H1 (cell line): ENCODE data around the gene IFITM10. TPM values are rescaled to one million over a fixed set of nuclear protein-coding genes. Genes with fewer than 3 reads are reported as not detected.

Source experiments
- CTCF ChIA-PET: fragments of 300-600 bp; sonication (Branson Sonifier 250); formaldehyde crosslinking; loops from one replicate; lab custom pipeline; 2021; ENCODE audit not compliant: partially characterized antibody; lab: Charles Lee
- POLR2A ChIA-PET: fragments of 300-600 bp; sonication (Branson Sonifier 250); formaldehyde crosslinking; loops from one replicate; lab custom pipeline; 2021; ENCODE audit warnings: inconsistent platforms; ENCODE audit not compliant: partially characterized antibody; lab: Charles Lee
- DNase-seq, 2 experiments: peaks; one replicate each; pipeline versions ENCODE4 v3.0.0 to v3.0.0-alpha.2; 2010 to 2022; ENCODE audit warnings: low spot score in 2 of 2, low read depth in 1 of 2, mixed read lengths in 1 of 2
- FAIRE-seq: peaks from 2 replicates; lab custom pipeline; 2011; peaks lifted over from hg19 to GRCh38; lab: Jason Lieb, UNC
- H2AFZ ChIP-seq: 2 replicates; pipeline ENCODE4 v1.8.1; 2012; ENCODE audit warnings: low read length, inconsistent platforms
- H2AK5ac ChIP-seq: 2 replicates; pipeline ENCODE4 v1.6.1; 2013; ENCODE audit warnings: low read depth, low read length
- H2BK120ac ChIP-seq: replicated peaks from 2 replicates; pipeline ENCODE3; 2013; ENCODE audit warnings: low read depth, low read length, inconsistent platforms
- H2BK12ac ChIP-seq: 2 replicates; pipeline ENCODE4 v1.6.1; 2013; ENCODE audit warnings: low read depth, low read length
- H2BK15ac ChIP-seq: 2 replicates; pipeline ENCODE4 v1.6.1; 2013; ENCODE audit warnings: low read length
- H2BK20ac ChIP-seq: 2 replicates; pipeline ENCODE4 v1.6.1; 2013; ENCODE audit warnings: low read length
- H2BK5ac ChIP-seq: 2 replicates; pipeline ENCODE4 v1.6.1; 2013; ENCODE audit warnings: low read depth, low read length
- H3K14ac ChIP-seq: 2 replicates; pipeline ENCODE4 v1.6.1; 2013; ENCODE audit warnings: inconsistent platforms; ENCODE audit not compliant: insufficient read length
- H3K18ac ChIP-seq: 2 replicates; pipeline ENCODE4 v1.6.1; 2013; ENCODE audit warnings: low read length; ENCODE audit errors: extremely low read depth
- H3K23ac ChIP-seq: 2 replicates; pipeline ENCODE4 v1.6.1; 2013; ENCODE audit warnings: inconsistent platforms; ENCODE audit not compliant: insufficient read length
- H3K23me2 ChIP-seq: 2 replicates; pipeline ENCODE4 v1.6.1; 2013; ENCODE audit warnings: low read depth, low read length
- H3K27ac ChIP-seq: 2 replicates; pipeline ENCODE4 v1.6.1; 2011; ENCODE audit warnings: low read depth, low read length, inconsistent platforms
- H3K27me3 ChIP-seq, 4 experiments: replicated peaks in 1 of 4; 1 replicate in 1 of 4; 2 replicates in 3 of 4; pipeline versions ENCODE4 v1.6.1 to v1.8.1; 2011 to 2013; ENCODE audit warnings: low read length in 3 of 4, mild to moderate bottlenecking in 3 of 4, inconsistent platforms in 2 of 4, mixed read lengths in 2 of 4, moderate library complexity in 1 of 4; ENCODE audit not compliant: control insufficient read depth in 3 of 4, insufficient read depth in 3 of 4; ENCODE audit errors: extremely low read depth in 1 of 4
- H3K36me3 ChIP-seq, 4 experiments: 2 replicates each; pipeline versions ENCODE4 v1.6.1 to v1.8.1; 2011 to 2013; ENCODE audit warnings: mild to moderate bottlenecking in 4 of 4, low read length in 3 of 4, moderate library complexity in 2 of 4, control low read depth in 1 of 4, inconsistent platforms in 1 of 4; ENCODE audit not compliant: insufficient read depth in 4 of 4, control insufficient read depth in 2 of 4
- H3K4ac ChIP-seq: replicated peaks from 2 replicates; pipeline ENCODE3; 2013; ENCODE audit warnings: low read length, low read depth, mixed read lengths, inconsistent platforms; ENCODE audit not compliant: insufficient read length
- H3K4me1 ChIP-seq, 4 experiments: replicated peaks in 1 of 4; 1 replicate in 1 of 4; 2 replicates in 3 of 4; pipeline versions ENCODE4 v1.6.1 to v1.8.1; 2011 to 2013; ENCODE audit warnings: low read length in 3 of 4, inconsistent platforms in 2 of 4, mixed read lengths in 1 of 4; ENCODE audit not compliant: insufficient read depth in 4 of 4, control insufficient read depth in 3 of 4
- H3K4me2 ChIP-seq, 2 experiments: 2 replicates each; pipeline versions ENCODE4 v1.6.1 to v1.8.1; 2011 to 2013; ENCODE audit warnings: low read depth in 2 of 2, low read length in 2 of 2, control low read depth in 1 of 2, inconsistent platforms in 1 of 2, mild to moderate bottlenecking in 1 of 2; ENCODE audit not compliant: insufficient read depth in 1 of 2
- H3K4me3 ChIP-seq, 4 experiments: fragments of 200-600, 300-600 bp in 1 of 4; sonication (generic), shearing (Covaris generic), sonication (Bioruptor Twin) in 1 of 4; 2 replicates each; pipeline versions ENCODE4 v1.5.1 to v1.8.1; 2011 to 2016; ENCODE audit warnings: low read length in 4 of 4, low read depth in 3 of 4, control low read depth in 2 of 4, inconsistent platforms in 2 of 4, mild to moderate bottlenecking in 2 of 4, mixed read lengths in 1 of 4, moderate library complexity in 1 of 4; ENCODE audit not compliant: insufficient read depth in 2 of 4; ENCODE audit errors: extremely low read depth in 1 of 4
- H3K56ac ChIP-seq: replicated peaks from 2 replicates; pipeline ENCODE3; 2013; ENCODE audit warnings: low read depth, mild to moderate bottlenecking, mixed read lengths, low read length, inconsistent platforms; ENCODE audit not compliant: insufficient read length
- H3K79me1 ChIP-seq: 2 replicates; pipeline ENCODE4 v1.6.1; 2013; ENCODE audit warnings: low read depth, low read length, control low read depth
- H3K79me2 ChIP-seq, 2 experiments: 2 replicates each; pipeline versions ENCODE4 v1.6.1 to v1.8.1; 2012 to 2013; ENCODE audit warnings: low read length in 2 of 2, mild to moderate bottlenecking in 2 of 2, inconsistent platforms in 1 of 2; ENCODE audit not compliant: insufficient read depth in 2 of 2, control insufficient read depth in 1 of 2
- H3K9ac ChIP-seq, 4 experiments: replicated peaks in 1 of 4; 1 replicate in 1 of 4; 2 replicates in 3 of 4; pipeline versions ENCODE4 v1.6.1 to v1.8.1; 2011 to 2013; ENCODE audit warnings: low read depth in 3 of 4, low read length in 3 of 4, control low read depth in 2 of 4, mild to moderate bottlenecking in 2 of 4, moderate library complexity in 2 of 4, inconsistent platforms in 1 of 4; ENCODE audit errors: extremely low read depth in 1 of 4
- H3K9me3 ChIP-seq, 2 experiments: 2 replicates each; pipeline versions ENCODE4 v1.6.1 to v1.8.1; 2012 to 2013; ENCODE audit warnings: mild to moderate bottlenecking in 2 of 2, moderate library complexity in 2 of 2, control low read depth in 1 of 2, inconsistent platforms in 1 of 2, low read depth in 1 of 2, low read length in 1 of 2, mixed read lengths in 1 of 2; ENCODE audit not compliant: insufficient read depth in 2 of 2
- H4K20me1 ChIP-seq, 2 experiments: replicated peaks in 1 of 2; 2 replicates each; pipeline versions ENCODE3 to v1.8.1; 2011 to 2013; ENCODE audit warnings: inconsistent platforms in 2 of 2, low read length in 2 of 2, mild to moderate bottlenecking in 1 of 2; ENCODE audit not compliant: insufficient read depth in 2 of 2, control insufficient read depth in 1 of 2
- H4K5ac ChIP-seq: 2 replicates; pipeline ENCODE4 v1.6.1; 2013; ENCODE audit warnings: low read length, low read depth, mixed read lengths, inconsistent platforms; ENCODE audit not compliant: insufficient read length
- H4K8ac ChIP-seq: 2 replicates; pipeline ENCODE4 v1.8.0; 2013; ENCODE audit warnings: mild to moderate bottlenecking, moderate library complexity, low read length, inconsistent platforms; ENCODE audit not compliant: insufficient read depth; ENCODE audit errors: extremely low read depth
- H4K91ac ChIP-seq: replicated peaks from 2 replicates; pipeline ENCODE3; 2013; ENCODE audit warnings: low read length, mixed read lengths, inconsistent platforms; ENCODE audit not compliant: insufficient read length
- BACH1 ChIP-seq: IDR thresholded peaks from 2 replicates; pipeline ENCODE4 v1.6.1; 2012; ENCODE audit warnings: low read length, improper control_type of control experiment
- CBX8 ChIP-seq: fragments of 300-800, 300-1000 bp; sonication (generic); IDR thresholded peaks from 2 replicates; pipeline ENCODE4 v1.7.1; 2016; ENCODE audit warnings: low read depth, low read length, borderline replicate concordance
- CHD1 ChIP-seq: IDR thresholded peaks from 2 replicates; pipeline ENCODE4 v1.6.1; 2012; ENCODE audit warnings: low read depth, low read length, improper control_type of control experiment
- EGR1 ChIP-seq: IDR thresholded peaks from 2 replicates; pipeline ENCODE4 v1.6.1; 2011; ENCODE audit warnings: low read depth, low read length, borderline replicate concordance
- GTF2F1 ChIP-seq: IDR thresholded peaks from 2 replicates; pipeline ENCODE4 v1.6.1; 2012; ENCODE audit warnings: low read depth, low read length, improper control_type of control experiment, borderline replicate concordance
- KDM1A ChIP-seq: fragments of 200-600, 300-600 bp; sonication (generic); IDR thresholded peaks from 2 replicates; pipeline ENCODE4 v1.7.1; 2016; ENCODE audit warnings: mild to moderate bottlenecking, low read length, borderline replicate concordance
- POLR2A ChIP-seq, 2 experiments: IDR thresholded peaks; 1 replicate in 1 of 2; 2 replicates in 1 of 2; pipeline ENCODE4 v1.6.1; 2011; ENCODE audit warnings: low read depth in 2 of 2, low read length in 2 of 2, mild to moderate bottlenecking in 2 of 2; ENCODE audit errors: control extremely low read depth in 1 of 2
- RBBP5 ChIP-seq: IDR thresholded peaks from 2 replicates; pipeline ENCODE4 v1.7.1; 2012; ENCODE audit warnings: low read depth, mild to moderate bottlenecking, inconsistent platforms, low read length, moderate library complexity, borderline replicate concordance
- SAP30 ChIP-seq: fragments of 300-600 bp; sonication (generic); IDR thresholded peaks from 2 replicates; pipeline ENCODE4 v1.7.1; 2012; ENCODE audit warnings: low read length, moderate library complexity, mild to moderate bottlenecking, inconsistent platforms; ENCODE audit not compliant: insufficient read depth, insufficient replicate concordance
- SP4 ChIP-seq: IDR thresholded peaks from 2 replicates; pipeline ENCODE4 v1.6.1; 2012; ENCODE audit warnings: low read length, inconsistent platforms
- TAF7 ChIP-seq: optimal IDR thresholded peaks from 2 replicates; pipeline ENCODE3; 2011; ENCODE audit warnings: low read depth, mild to moderate bottlenecking, inconsistent platforms, low read length, moderate library complexity, borderline replicate concordance
- YY1 ChIP-seq: IDR thresholded peaks from 2 replicates; pipeline ENCODE4 v1.6.1; 2011; ENCODE audit warnings: low read depth, mild to moderate bottlenecking, low read length
- WGBS, 2 experiments: shearing (Covaris generic) in 1 of 2; methylation state at CpG; one replicate each; pipeline versions ENCODE4 v1.1.6 to v1.1.7; 2013 to 2015; ENCODE audit warnings: low lambda C conversion rate in 2 of 2, mixed read lengths in 2 of 2, inconsistent platforms in 1 of 2, low coverage in 1 of 2, missing lambda C conversion rate in 1 of 2; ENCODE audit not compliant: insufficient replicate concordance in 2 of 2, insufficient coverage in 1 of 2, insufficient read length in 1 of 2; ENCODE audit errors: extremely low coverage in 1 of 2, missing lambda C conversion rate in 1 of 2; 5-methylcytosine and 5-hydroxymethylcytosine counted together
- polyA plus RNA-seq, 7 experiments: library from polyadenylated mRNA; depleted of rRNA in 3 of 7; stranded (reverse) in 5 of 7; unstranded in 2 of 7; fragments of >200 nt in 5 of 7; fragments of 200-250 nt in 2 of 7; gene quantifications; 1 replicate in 5 of 7; 2 replicates in 1 of 7; 4 replicates in 1 of 7; pipeline versions ENCODE4 v1.2.1 to v1.2.3, GENCODE V29; 2011 to 2013; ENCODE audit warnings: missing spikeins in 2 of 7, mixed read lengths in 2 of 7
- total RNA-seq: library from RNA; stranded (reverse); fragmentation: NEBNext Ultra II Directional; extraction: Animal tissue kit (Norgen Biotek cat#: 25700); gene quantifications from 2 replicates; pipeline ENCODE4 v1.2.1, GENCODE V29; 2021

IFITM10 gene
- total and polyA plus RNA-seq, 2 of the 8 experiments (the other 6 are each of a cell fraction or from before 2014, with no cell fraction given) = 0.08 to 0.22 TPM

DNA sequence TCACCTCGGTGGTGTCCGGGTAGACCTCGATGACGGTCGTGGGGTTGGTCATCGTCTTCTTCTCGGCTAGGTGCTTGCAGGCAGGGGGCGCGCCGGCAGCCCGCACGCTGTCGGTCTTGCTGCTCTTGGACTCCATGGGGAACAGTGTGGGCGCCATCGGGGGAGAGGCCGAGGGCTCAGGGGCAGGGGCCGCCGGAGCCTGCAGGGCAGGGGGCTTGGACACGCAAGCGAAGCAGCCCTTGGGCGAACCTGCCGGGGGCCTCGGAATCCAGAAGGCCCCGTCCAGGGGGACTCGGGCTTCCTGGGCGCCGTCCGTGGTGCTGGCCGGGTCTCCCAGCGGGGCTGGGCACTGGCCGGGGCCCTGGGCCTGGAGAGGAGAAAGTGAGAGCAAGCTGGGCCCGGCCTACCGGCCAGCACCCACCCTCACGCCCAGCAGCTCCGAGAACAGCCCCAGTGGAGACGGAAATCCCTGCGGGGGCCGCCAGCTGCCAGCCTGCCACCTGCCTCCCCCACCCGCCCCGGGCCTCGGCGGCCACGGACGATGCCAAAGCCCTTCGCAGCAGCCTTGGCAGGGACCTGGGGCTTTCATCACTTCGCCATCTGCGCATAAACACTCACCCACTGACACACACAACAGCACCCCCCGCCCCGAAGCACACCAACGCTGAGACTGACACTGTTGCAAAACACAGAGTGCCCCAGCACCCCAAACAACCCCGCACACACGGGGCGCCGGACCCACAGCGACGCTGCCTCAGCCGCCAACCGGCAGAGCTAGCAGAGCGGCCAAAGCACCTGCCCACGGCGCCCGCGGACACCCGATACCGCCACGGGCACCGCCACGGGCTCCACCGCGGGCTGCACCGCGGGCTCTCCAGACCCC lies 2.4 kb downstream of the IFITM10 start:
- Histone ChIP-seq H3K79me2 (no peaks in the 10 kb centered on the region), H3K27me3 (peaks cover 12 to 32% (median 27%) of the 10 kb centered on the region in 4 experiments; a peak in 6 of 7 replicates), H3K23me2 (peaks cover 15% of the 10 kb centered on the region), H2BK15ac (no peak overlapping the region), H3K9ac (no peak overlapping the region), H4K5ac (no peak overlapping the region), H3K4me1 (peaks cover 0 to 12% (median 4%) of the 10 kb centered on the region in 4 experiments; a peak in 5 of 7 replicates), H3K36me3 (peaks cover 0 to 3% (median 0%) of the 10 kb centered on the region in 4 experiments; a peak in 2 of 8 replicates), H2AFZ (no peak overlapping the region), H2BK12ac (no peak overlapping the region), H2BK20ac (no peak overlapping the region), H2BK5ac (no peak overlapping the region), H3K9me3 (peaks cover 0 to 5% of the 10 kb centered on the region in 2 experiments; a peak in 1 of 4 replicates), H4K20me1 (peaks cover 5 to 15% of the 10 kb centered on the region in 2 experiments), H3K23ac (no peak overlapping the region), H3K4ac (no peak overlapping the region), H2BK120ac (no peak overlapping the region), H4K91ac (no peak overlapping the region), H3K14ac (no peak overlapping the region), H3K18ac (no peak overlapping the region), H3K56ac (no peak overlapping the region), H2AK5ac (no peak overlapping the region), H3K4me3 (peak overlapping the region; percentile 33 to 65 (median 40); a peak in 4 of 8 replicates), H3K79me1 (no peaks in the 10 kb centered on the region), H3K27ac (no peak overlapping the region), H3K4me2 (peak overlapping the region; percentile 58 to 84), H4K8ac (peak overlapping the region; percentile 42)
- CTCF ChIA-PET = interaction anchor here (0.9 to 3.2 kb wide), 3 partner anchors 19 to 95 kb away, joined by 3 to 15 read pairs (median 3); no protein-coding TSS in a partner anchor
- POLR2A ChIA-PET = interaction anchor here (1.0 to 1.9 kb wide), 5 partner anchors 9 to 53 kb away, joined by 3 to 8 read pairs (median 4); no protein-coding TSS in a partner anchor
- WGBS, 2 experiments = 53% methylated on average over 54 of the region's 72 CpGs; no CpG with 5 or more reads in 1 of the 2 experiments
- FAIRE-seq (no peak), DNase-seq (no peak)
- no peak for TF ChIP-seq KDM1A
- TF ChIP-seq SP4 = no peak
- TF ChIP-seq TAF7 = no peak
- TF ChIP-seq CBX8 = no peak
- no peak for TF ChIP-seq POLR2A (IDR thresholded peaks at IDR 0.05; ENCODE audit: control extremely low read depth in 1 of 2, low read depth in 2 of 2, low read length in 2 of 2)
- no peak for TF ChIP-seq CHD1
- no peak for TF ChIP-seq SAP30
- no peak for TF ChIP-seq EGR1
- no peak for TF ChIP-seq GTF2F1
- TF ChIP-seq YY1 = no peak
- no peak for TF ChIP-seq BACH1
- TF ChIP-seq RBBP5 = no peak
